Measurements from ENCODE around the gene SERPINB1.

GRCh38 chr6:2782356-2782708 is 59.3 kb downstream of the SERPINB1 start:
- no peak for TF ChIP-seq POLR2A (IDR thresholded peaks at IDR 0.05)
- TF ChIP-seq, protein P1, sequence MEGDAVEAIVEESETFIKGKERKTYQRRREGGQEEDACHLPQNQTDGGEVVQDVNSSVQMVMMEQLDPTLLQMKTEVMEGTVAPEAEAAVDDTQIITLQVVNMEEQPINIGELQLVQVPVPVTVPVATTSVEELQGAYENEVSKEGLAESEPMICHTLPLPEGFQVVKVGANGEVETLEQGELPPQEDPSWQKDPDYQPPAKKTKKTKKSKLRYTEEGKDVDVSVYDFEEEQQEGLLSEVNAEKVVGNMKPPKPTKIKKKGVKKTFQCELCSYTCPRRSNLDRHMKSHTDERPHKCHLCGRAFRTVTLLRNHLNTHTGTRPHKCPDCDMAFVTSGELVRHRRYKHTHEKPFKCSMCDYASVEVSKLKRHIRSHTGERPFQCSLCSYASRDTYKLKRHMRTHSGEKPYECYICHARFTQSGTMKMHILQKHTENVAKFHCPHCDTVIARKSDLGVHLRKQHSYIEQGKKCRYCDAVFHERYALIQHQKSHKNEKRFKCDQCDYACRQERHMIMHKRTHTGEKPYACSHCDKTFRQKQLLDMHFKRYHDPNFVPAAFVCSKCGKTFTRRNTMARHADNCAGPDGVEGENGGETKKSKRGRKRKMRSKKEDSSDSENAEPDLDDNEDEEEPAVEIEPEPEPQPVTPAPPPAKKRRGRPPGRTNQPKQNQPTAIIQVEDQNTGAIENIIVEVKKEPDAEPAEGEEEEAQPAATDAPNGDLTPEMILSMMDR (IDR thresholded peaks at IDR 0.05), result no peak

All from uterus (tissue), 2 donors.